CD14-positive monocyte (primary cell): ENCODE measurements around the gene ONECUT1. TPM values are rescaled to one million over a fixed set of nuclear protein-coding genes. Genes with fewer than 3 reads are reported as not detected.

Source experiments
- DNase-seq, 3 donors: peaks; one replicate each; pipeline ENCODE4 v3.0.0-alpha.2; 2011 to 2022
- H2AFZ ChIP-seq: 2 replicates; pipeline ENCODE4 v1.6.0; 2012; ENCODE audit warnings: mild to moderate bottlenecking, low read depth, low read length, inconsistent platforms; ENCODE audit not compliant: insufficient read depth, poor library complexity, severe bottlenecking
- H3K27ac ChIP-seq, 2 donors: 1 replicate in 1 of 2; 2 replicates in 1 of 2; pipeline ENCODE4 v1.5.1; 2012 to 2013; ENCODE audit warnings: low read length in 2 of 2, control low read depth in 1 of 2, inconsistent platforms in 1 of 2, low read depth in 1 of 2, mild to moderate bottlenecking in 1 of 2
- H3K27me3 ChIP-seq, 2 donors: one replicate each; pipeline versions ENCODE4 v1.6.0 to v1.6.1; 2011 to 2013; ENCODE audit warnings: low read length in 2 of 2; ENCODE audit not compliant: control insufficient read depth in 2 of 2, insufficient read depth in 2 of 2
- H3K36me3 ChIP-seq, 2 donors: replicated peaks in 1 of 2; 1 replicate in 1 of 2; 2 replicates in 1 of 2; pipeline versions ENCODE4 v1.5.1 to v1.6.1; 2012 to 2013; ENCODE audit warnings: low read length in 2 of 2, control low read depth in 1 of 2, inconsistent platforms in 1 of 2, mild to moderate bottlenecking in 1 of 2; ENCODE audit not compliant: insufficient read depth in 2 of 2, control insufficient read depth in 1 of 2
- H3K4me1 ChIP-seq, 2 donors: 1 replicate in 1 of 2; 2 replicates in 1 of 2; pipeline versions ENCODE4 v1.5.1 to v1.6.1; 2012 to 2013; ENCODE audit warnings: low read length in 2 of 2, control low read depth in 1 of 2, inconsistent platforms in 1 of 2, mild to moderate bottlenecking in 1 of 2, moderate library complexity in 1 of 2; ENCODE audit not compliant: insufficient read depth in 2 of 2, control insufficient read depth in 1 of 2
- H3K4me2 ChIP-seq: replicated peaks from 2 replicates; pipeline ENCODE3; 2012; ENCODE audit warnings: low read length, moderate library complexity, mild to moderate bottlenecking; ENCODE audit not compliant: poor library complexity, severe bottlenecking; ENCODE audit errors: extremely low read depth
- H3K4me3 ChIP-seq, 3 experiments: fragments of 200-600 bp in 1 of 3; sonication (generic) in 1 of 3; replicated peaks in 1 of 3; 1 replicate in 2 of 3; 2 replicates in 1 of 3; pipeline ENCODE4 v1.5.1; 2011 to 2013; ENCODE audit warnings: low read length in 3 of 3, mild to moderate bottlenecking in 3 of 3, control low read depth in 2 of 3, low read depth in 2 of 3, inconsistent platforms in 1 of 3, moderate library complexity in 1 of 3
- H3K79me2 ChIP-seq: 2 replicates; pipeline ENCODE4 v1.6.0; 2012; ENCODE audit warnings: mild to moderate bottlenecking, control low read depth, inconsistent platforms, low read length, moderate library complexity; ENCODE audit not compliant: insufficient read depth
- H3K9ac ChIP-seq: 2 replicates; pipeline ENCODE4 v1.6.0; 2017; ENCODE audit warnings: low read length, mild to moderate bottlenecking; ENCODE audit not compliant: insufficient read depth, poor library complexity, severe bottlenecking
- H3K9me3 ChIP-seq, 2 donors: replicated peaks in 1 of 2; 1 replicate in 1 of 2; 2 replicates in 1 of 2; pipeline versions ENCODE4 v1.5.1 to v1.6.1; 2012 to 2013; ENCODE audit warnings: low read length in 2 of 2, control low read depth in 1 of 2; ENCODE audit not compliant: control insufficient read depth in 1 of 2, insufficient read depth in 1 of 2
- H4K20me1 ChIP-seq: 2 replicates; pipeline ENCODE4 v1.6.0; 2012; ENCODE audit warnings: mild to moderate bottlenecking, low read length, control low read depth, moderate library complexity; ENCODE audit not compliant: insufficient read depth
- H3K27ac Mint-ChIP-seq, 7 donors: one replicate each; pipeline ENCODE4 v1.8.0; 2020; ENCODE audit warnings: mild to moderate bottlenecking in 7 of 7, mixed read lengths in 7 of 7, moderate library complexity in 6 of 7, inconsistent platforms in 2 of 7
- H3K27me3 Mint-ChIP-seq, 3 donors: one replicate each; pipeline ENCODE4 v1.8.0; 2021 to 2022; ENCODE audit warnings: low read depth in 3 of 3, mild to moderate bottlenecking in 3 of 3, mixed read lengths in 3 of 3, moderate library complexity in 3 of 3, inconsistent platforms in 1 of 3
- H3K36me3 Mint-ChIP-seq, 2 donors: one replicate each; pipeline ENCODE4 v1.8.0; 2020; ENCODE audit warnings: mixed read lengths in 2 of 2, inconsistent platforms in 1 of 2, mild to moderate bottlenecking in 1 of 2
- H3K4me1 Mint-ChIP-seq: one replicate; pipeline ENCODE4 v1.8.0; 2020; ENCODE audit warnings: mild to moderate bottlenecking, mixed read lengths
- H3K4me3 Mint-ChIP-seq, 2 donors: one replicate each; pipeline ENCODE4 v1.8.0; 2020; ENCODE audit warnings: mild to moderate bottlenecking in 2 of 2, mixed read lengths in 2 of 2, moderate library complexity in 1 of 2
- H3K9me3 Mint-ChIP-seq, 7 donors: one replicate each; pipeline ENCODE4 v1.8.0; 2020 to 2022; ENCODE audit warnings: mixed read lengths in 7 of 7, mild to moderate bottlenecking in 6 of 7, moderate library complexity in 6 of 7, inconsistent platforms in 2 of 7
- CTCF ChIP-seq: fragments of 200-600 bp; IDR thresholded peaks from one replicate; pipeline ENCODE4 v1.8.0; 2022; ENCODE audit warnings: antibody characterized with exemption, mild to moderate bottlenecking
- WGBS: methylation state at CpG from one replicate; pipeline ENCODE4 v1.1.5; 2013; ENCODE audit warnings: missing lambda C conversion rate; ENCODE audit not compliant: insufficient coverage; 5-methylcytosine and 5-hydroxymethylcytosine counted together
- intact Hi-C, 2 donors: fragments of 100-400 bp; cut with micrococcal nuclease; formaldehyde crosslinking; loops; one replicate each; pipeline versions ENCODE4 v1.15.0 to v1.15.1; 2023
- polyA plus RNA-seq, 3 donors: library from polyadenylated mRNA; depleted of rRNA in 1 of 3; unstranded in 2 of 3; stranded (reverse) in 1 of 3; fragments of 300-500 nt in 2 of 3; fragments of >200 nt in 1 of 3; fragmentation: Illumina TruSeq in 2 of 3; gene quantifications; 1 replicate in 2 of 3; 2 replicates in 1 of 3; pipeline ENCODE4 v1.2.3, GENCODE V29; 2012 to 2021

ONECUT1 gene
- polyA plus RNA-seq, 3 donors = not detected

DNA sequence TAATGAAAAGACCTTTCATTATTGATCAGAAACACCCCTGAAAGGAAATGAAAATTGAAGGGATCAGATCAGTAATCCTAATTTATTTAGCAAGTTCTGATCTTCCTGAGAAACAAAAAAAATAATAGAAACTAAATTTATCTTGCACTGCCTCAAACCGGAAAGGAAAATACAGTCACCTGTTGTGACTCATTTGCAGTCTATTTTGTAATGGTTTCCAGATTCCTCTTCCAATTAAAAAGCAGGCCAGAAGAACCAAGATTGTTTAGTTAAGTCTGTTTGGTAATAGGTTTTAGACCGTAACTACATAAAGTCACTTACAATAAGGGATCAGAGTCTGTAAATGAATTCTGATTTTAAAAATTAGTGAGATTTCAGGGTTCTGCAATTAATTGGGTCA is 61.2 kb downstream of the ONECUT1 start:
- intact Hi-C loops = no loop called here
- WGBS = no CpG with 5 or more reads among the region's 2 CpGs

GRCh38 chr15:52727815-52728214 is 62.3 kb downstream of the ONECUT1 start:
- Histone ChIP-seq H4K20me1 (no peaks in the 10 kb centered on the region), H3K9ac (no peak overlapping the region), H3K27ac (no peak overlapping the region), H3K79me2 (no peaks in the 10 kb centered on the region), H3K4me1 (no peaks in the 10 kb centered on the region), H3K36me3 (no peaks in the 10 kb centered on the region), H3K4me2 (no peak overlapping the region), H2AFZ (no peak overlapping the region), H3K4me3 (no peak overlapping the region), H3K27me3 (no peaks in the 10 kb centered on the region), H3K9me3 (no peaks in the 10 kb centered on the region)
- peaks cover 0 to 3% (median 0%) of the 10 kb centered on the region in 3 donors for H3K27me3 Mint-ChIP-seq
- no peak for TF ChIP-seq CTCF
- peaks cover 8% of the 10 kb centered on the region for H3K4me1 Mint-ChIP-seq
- H3K4me3 Mint-ChIP-seq = no peak overlapping the region
- intact Hi-C loops = no loop called here
- H3K9me3 Mint-ChIP-seq = no peaks in the 10 kb centered on the region
- no peaks in the 10 kb centered on the region for H3K36me3 Mint-ChIP-seq
- no peak overlapping the region for H3K27ac Mint-ChIP-seq
- no peak for DNase-seq
- WGBS = 80% methylated on average over 1 of the region's 3 CpGs

More for the DNA sequence above, 61.2 kb downstream of the ONECUT1 start:
- no peak overlapping the region for H3K27ac Mint-ChIP-seq
- no peaks in the 10 kb centered on the region for H3K9me3 Mint-ChIP-seq
- no peak overlapping the region for H3K4me3 Mint-ChIP-seq
- Histone ChIP-seq H3K36me3 (no peaks in the 10 kb centered on the region), H3K4me2 (no peak overlapping the region), H3K79me2 (no peaks in the 10 kb centered on the region), H3K27me3 (no peaks in the 10 kb centered on the region), H3K9ac (no peak overlapping the region), H3K27ac (no peak overlapping the region), H2AFZ (no peak overlapping the region), H3K4me3 (no peak overlapping the region), H4K20me1 (no peaks in the 10 kb centered on the region), H3K4me1 (no peaks in the 10 kb centered on the region), H3K9me3 (no peaks in the 10 kb centered on the region)
- peaks cover 0 to 2% (median 0%) of the 10 kb centered on the region in 3 donors for H3K27me3 Mint-ChIP-seq
- DNase-seq = peak in 1 of 3 donors; percentile 7
- no peaks in the 10 kb centered on the region for H3K36me3 Mint-ChIP-seq
- peaks cover 15% of the 10 kb centered on the region for H3K4me1 Mint-ChIP-seq
- no peak for TF ChIP-seq CTCF
